IMR-90 (cell line): ENCODE measurements around the gene MEIS2. TPM values are rescaled to one million over a fixed set of nuclear protein-coding genes. Genes with fewer than 3 reads are reported as not detected.

Source experiments
- ATAC-seq: fragments of 200-7000 bp; cut with Tn5 transposase; 2 replicates; pipeline ENCODE4 v1.9.1; 2020; ENCODE audit warnings: low read depth, mild to moderate bottlenecking, moderate library complexity
- BruUV-seq: library from RNA; stranded (reverse); fragments of 400-500 nt; replicated peaks from 2 replicates; lab custom pipeline; 2021; lab: Mats Ljungman, UMichigan
- CTCF ChIA-PET: fragments of 300-600 bp; formaldehyde crosslinking; extraction: SDS; loops from one replicate; lab custom pipeline; 2021; ENCODE audit warnings: antibody characterized with exemption; lab: Yijun Ruan, JAX
- POLR2A ChIA-PET: fragments of 300-600 bp; sonication (Branson Sonifier 250); formaldehyde crosslinking; loops from one replicate; lab custom pipeline; 2022; ENCODE audit warnings: antibody characterized with exemption; ENCODE audit not compliant: unreplicated experiment; lab: Charles Lee
- DNase-seq: peaks from one replicate; pipeline ENCODE4 v3.0.0; 2013
- H2AFZ ChIP-seq: replicated peaks from 2 replicates; pipeline ENCODE3; 2013; ENCODE audit warnings: low read length, mild to moderate bottlenecking; ENCODE audit not compliant: poor library complexity
- H2AK5ac ChIP-seq: 2 replicates; pipeline ENCODE4 v1.6.1; 2013; ENCODE audit warnings: low read depth, low read length, inconsistent platforms
- H2AK9ac ChIP-seq: replicated peaks from 2 replicates; pipeline ENCODE3; 2013; ENCODE audit warnings: mild to moderate bottlenecking, low read depth, low read length, moderate library complexity; ENCODE audit not compliant: poor library complexity
- H2BK120ac ChIP-seq: 2 replicates; pipeline ENCODE4 v1.6.1; 2013; ENCODE audit warnings: low read depth, low read length, inconsistent platforms
- H2BK15ac ChIP-seq: 3 replicates; pipeline ENCODE4 v1.6.1; 2013; ENCODE audit warnings: low read depth, low read length, inconsistent platforms
- H2BK20ac ChIP-seq: 2 replicates; pipeline ENCODE4 v1.6.1; 2013; ENCODE audit warnings: low read depth, mild to moderate bottlenecking, inconsistent platforms, low read length, moderate library complexity
- H2BK5ac ChIP-seq: 2 replicates; pipeline ENCODE4 v1.6.1; 2013; ENCODE audit warnings: mild to moderate bottlenecking, low read depth, low read length, inconsistent platforms; ENCODE audit not compliant: poor library complexity, severe bottlenecking
- H3K14ac ChIP-seq: replicated peaks from 2 replicates; pipeline ENCODE4 v1.6.1; 2013; ENCODE audit warnings: low read depth, low read length, inconsistent platforms
- H3K18ac ChIP-seq: 2 replicates; pipeline ENCODE4 v1.6.1; 2013; ENCODE audit warnings: low read depth, low read length, control low read depth
- H3K23ac ChIP-seq: 2 replicates; pipeline ENCODE4 v1.6.1; 2013; ENCODE audit warnings: low read depth, low read length, inconsistent platforms
- H3K27ac ChIP-seq: 2 replicates; pipeline ENCODE4 v1.5.1; 2013; ENCODE audit warnings: mild to moderate bottlenecking, control low read depth, low read length; ENCODE audit not compliant: insufficient read depth
- H3K27me3 ChIP-seq: 2 replicates; pipeline ENCODE4 v1.6.1; 2013; ENCODE audit warnings: low read length; ENCODE audit not compliant: control insufficient read depth, insufficient read depth
- H3K36me3 ChIP-seq: 2 replicates; pipeline ENCODE4 v1.6.1; 2013; ENCODE audit warnings: low read length, mixed read lengths; ENCODE audit not compliant: control insufficient read depth, insufficient read depth
- H3K4ac ChIP-seq: 2 replicates; pipeline ENCODE4 v1.6.1; 2013; ENCODE audit warnings: low read depth, low read length, inconsistent platforms
- H3K4me1 ChIP-seq: 2 replicates; pipeline ENCODE4 v1.6.1; 2013; ENCODE audit warnings: low read length, mixed read lengths; ENCODE audit not compliant: control insufficient read depth, insufficient read depth
- H3K4me2 ChIP-seq: 2 replicates; pipeline ENCODE4 v1.6.1; 2013; ENCODE audit warnings: low read depth, mild to moderate bottlenecking, control low read depth, low read length, moderate library complexity
- H3K4me3 ChIP-seq: 2 replicates; pipeline ENCODE4 v1.5.1; 2013; ENCODE audit warnings: low read depth, mild to moderate bottlenecking, control low read depth, low read length, moderate library complexity; ENCODE audit not compliant: insufficient read depth
- H3K56ac ChIP-seq: 2 replicates; pipeline ENCODE4 v1.6.1; 2013; ENCODE audit warnings: low read length, inconsistent platforms; ENCODE audit not compliant: insufficient read depth; ENCODE audit errors: extremely low read depth
- H3K79me1 ChIP-seq, 2 experiments: 2 replicates each; pipeline ENCODE4 v1.6.1; 2013; ENCODE audit warnings: low read length in 2 of 2, inconsistent platforms in 1 of 2, low read depth in 1 of 2
- H3K9ac ChIP-seq: 2 replicates; pipeline ENCODE4 v1.6.1; 2013; ENCODE audit warnings: low read depth, low read length, control low read depth
- H3K9me1 ChIP-seq: 2 replicates; pipeline ENCODE4 v1.6.1; 2013; ENCODE audit warnings: low read length, inconsistent platforms; ENCODE audit not compliant: insufficient read depth
- H3K9me3 ChIP-seq: 2 replicates; pipeline ENCODE4 v1.6.1; 2013; ENCODE audit warnings: low read length; ENCODE audit not compliant: control insufficient read depth, insufficient read depth
- H4K20me1 ChIP-seq: 2 replicates; pipeline ENCODE4 v1.6.1; 2013; ENCODE audit warnings: low read length, inconsistent platforms; ENCODE audit not compliant: insufficient read depth
- H4K5ac ChIP-seq: 2 replicates; pipeline ENCODE4 v1.6.1; 2013; ENCODE audit warnings: mild to moderate bottlenecking, low read depth, low read length, control low read depth
- H4K8ac ChIP-seq, 2 experiments: 2 replicates each; pipeline ENCODE4 v1.6.1; 2013; ENCODE audit warnings: low read depth in 2 of 2, low read length in 2 of 2, control low read depth in 1 of 2, inconsistent platforms in 1 of 2
- H4K91ac ChIP-seq: 2 replicates; pipeline ENCODE4 v1.6.1; 2013; ENCODE audit warnings: low read depth, low read length, inconsistent platforms; ENCODE audit not compliant: insufficient read depth
- BHLHE40 ChIP-seq: fragments of 150-350 bp; IDR thresholded peaks from 2 replicates; pipeline ENCODE4 v1.6.1; 2016; ENCODE audit warnings: mild to moderate bottlenecking, low read depth, low read length
- CEBPB ChIP-seq: IDR thresholded peaks from 2 replicates; pipeline ENCODE4 v1.6.1; 2012; ENCODE audit warnings: low read depth, low read length, improper control_type of control experiment
- CHD1 ChIP-seq: IDR thresholded peaks from 2 replicates; pipeline ENCODE4 v1.6.1; 2012; ENCODE audit warnings: low read depth, low read length, improper control_type of control experiment
- POLR2A ChIP-seq: IDR thresholded peaks from 2 replicates; pipeline ENCODE4 v1.6.1; 2012; ENCODE audit warnings: mild to moderate bottlenecking, low read depth, low read length
- RCOR1 ChIP-seq: IDR thresholded peaks from 2 replicates; pipeline ENCODE4 v1.6.1; 2012; ENCODE audit warnings: mild to moderate bottlenecking, low read length, improper control_type of control experiment; ENCODE audit not compliant: insufficient replicate concordance
- WGBS, 2 experiments: methylation state at CpG; one replicate each; pipeline versions ENCODE4 v1.1.5 to v1.1.7; 2013; ENCODE audit warnings: missing lambda C conversion rate in 2 of 2; ENCODE audit not compliant: insufficient read length in 1 of 2; ENCODE audit errors: extremely low coverage in 2 of 2; 5-methylcytosine and 5-hydroxymethylcytosine counted together
- dilution Hi-C: fragments of 300-500 bp; cut with HindIII; formaldehyde crosslinking; loops from one replicate; pipeline ENCODE4 v1.14.3; 2018; ENCODE audit warnings: low sequenced_read_pairs; ENCODE audit not compliant: unreplicated experiment
- in situ Hi-C: fragments of 300-500 bp; cut with MboI; formaldehyde crosslinking; loops from 3 replicates; pipeline ENCODE4 v1.14.3; 2019; ENCODE audit warnings: low sequenced_read_pairs, inconsistent platforms, mixed read lengths
- intact Hi-C: fragments of 100-400 bp; cut with micrococcal nuclease; formaldehyde crosslinking; loops from 2 replicates; pipeline ENCODE4 v1.10.0; 2022
- polyA plus RNA-seq, 3 experiments: library from polyadenylated mRNA; depleted of rRNA; stranded (reverse); fragments of >200 nt; gene quantifications; 2 replicates each; pipeline ENCODE4 v1.2.3, GENCODE V29; 2012; ENCODE audit warnings: low replicate concordance in 1 of 3
- total RNA-seq: library from RNA; depleted of rRNA; stranded (reverse); fragments of >200 nt; gene quantifications from 2 replicates; pipeline ENCODE4 v1.2.3, GENCODE V29; 2012

MEIS2 gene
- total and polyA plus RNA-seq, 2 of the 4 experiments (the other 2 are of a cell fraction): 70.1 to 71.3 TPM

- Histone ChIP-seq H2BK20ac (no peak overlapping the region), H3K9me3 (no peaks in the 10 kb centered on the region), H2AFZ (no peak overlapping the region), H2AK9ac (no peak overlapping the region), H3K27ac (no peak overlapping the region), H4K91ac (no peak overlapping the region), H3K27me3 (no peaks in the 10 kb centered on the region), H4K8ac (no peak overlapping the region), H4K5ac (no peak overlapping the region), H3K9ac (no peak overlapping the region), H3K79me1 (peaks cover 0 to 15% of the 10 kb centered on the region in 2 experiments; a peak in 3 of 4 replicates), H4K20me1 (no peaks in the 10 kb centered on the region), H3K23ac (no peak overlapping the region), H3K18ac (no peak overlapping the region), H2AK5ac (no peak overlapping the region), H3K4ac (no peak overlapping the region), H3K4me1 (peaks cover 1% of the 10 kb centered on the region; the same call in 1 of the 2 replicates), H3K4me3 (no peak overlapping the region), H2BK120ac (no peak overlapping the region), H3K56ac (no peak overlapping the region), H3K9me1 (no peaks in the 10 kb centered on the region), H2BK15ac (no peak overlapping the region), H3K4me2 (no peak overlapping the region), H2BK5ac (no peak overlapping the region), H3K36me3 (no peaks in the 10 kb centered on the region), H3K14ac (no peak overlapping the region)
- ATAC-seq (no peak), DNase-seq (no peak)
- no CpG with 5 or more reads among the region's 1 CpG for WGBS, 2 experiments
- intact Hi-C loops (no loop called here), in situ Hi-C loops (no loop called here), dilution Hi-C loops (no loop called here)
- ChIA-PET CTCF (no interaction called here), POLR2A (no interaction called here)
- TF ChIP-seq BHLHE40 (no peak), CEBPB (no peak), POLR2A (no peak), CHD1 (no peak), RCOR1 (no peak)
- BruUV-seq: no TSS peak
These were observed 138.4 kb downstream of the MEIS2 start for GRCh38 chr15:36961956-36962355.
